ENCODE measurements around the gene DUS1L.

DUS1L gene

DNA sequence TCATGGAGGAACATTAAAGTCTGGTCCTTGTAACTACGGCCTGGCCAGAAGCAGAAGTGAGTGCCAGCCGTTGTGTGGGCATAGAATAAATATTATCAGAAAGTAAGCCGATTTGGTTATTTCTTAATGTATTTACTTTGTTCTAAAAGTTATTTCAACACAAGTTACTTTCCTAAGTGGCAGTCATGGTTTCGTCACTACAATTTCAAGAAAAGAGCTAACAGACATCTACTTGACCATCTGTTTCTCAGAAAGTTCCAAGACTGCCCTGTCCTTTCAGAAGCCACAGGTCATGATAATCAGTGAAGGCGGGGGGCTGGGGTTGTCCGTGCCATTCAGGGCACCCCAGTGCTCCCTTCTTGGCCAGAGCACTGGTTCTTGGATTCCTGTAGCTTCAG lies 47.3 kb upstream of the DUS1L start:
- no peaks in the 10 kb centered on the region for H3K9me3 ChIP-seq
- peaks cover 0 to 2% (median 0%) of the 10 kb centered on the region in 4 donors for H3K4me1 ChIP-seq
- H3K4me3 ChIP-seq: no peak overlapping the region
- no peaks in the 10 kb centered on the region for H3K27me3 ChIP-seq
- H3K27ac ChIP-seq: no peak overlapping the region
- peaks cover 3 to 32% (median 18%) of the 10 kb centered on the region in 3 donors for H3K36me3 ChIP-seq
- DNase-seq: no peak
- TF ChIP-seq, protein P1, sequence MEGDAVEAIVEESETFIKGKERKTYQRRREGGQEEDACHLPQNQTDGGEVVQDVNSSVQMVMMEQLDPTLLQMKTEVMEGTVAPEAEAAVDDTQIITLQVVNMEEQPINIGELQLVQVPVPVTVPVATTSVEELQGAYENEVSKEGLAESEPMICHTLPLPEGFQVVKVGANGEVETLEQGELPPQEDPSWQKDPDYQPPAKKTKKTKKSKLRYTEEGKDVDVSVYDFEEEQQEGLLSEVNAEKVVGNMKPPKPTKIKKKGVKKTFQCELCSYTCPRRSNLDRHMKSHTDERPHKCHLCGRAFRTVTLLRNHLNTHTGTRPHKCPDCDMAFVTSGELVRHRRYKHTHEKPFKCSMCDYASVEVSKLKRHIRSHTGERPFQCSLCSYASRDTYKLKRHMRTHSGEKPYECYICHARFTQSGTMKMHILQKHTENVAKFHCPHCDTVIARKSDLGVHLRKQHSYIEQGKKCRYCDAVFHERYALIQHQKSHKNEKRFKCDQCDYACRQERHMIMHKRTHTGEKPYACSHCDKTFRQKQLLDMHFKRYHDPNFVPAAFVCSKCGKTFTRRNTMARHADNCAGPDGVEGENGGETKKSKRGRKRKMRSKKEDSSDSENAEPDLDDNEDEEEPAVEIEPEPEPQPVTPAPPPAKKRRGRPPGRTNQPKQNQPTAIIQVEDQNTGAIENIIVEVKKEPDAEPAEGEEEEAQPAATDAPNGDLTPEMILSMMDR (IDR thresholded peaks at IDR 0.05): no peak
- intact Hi-C loops (cut with DNase I; ENCODE audit: low total_unique reads): no loop called here

DNA sequence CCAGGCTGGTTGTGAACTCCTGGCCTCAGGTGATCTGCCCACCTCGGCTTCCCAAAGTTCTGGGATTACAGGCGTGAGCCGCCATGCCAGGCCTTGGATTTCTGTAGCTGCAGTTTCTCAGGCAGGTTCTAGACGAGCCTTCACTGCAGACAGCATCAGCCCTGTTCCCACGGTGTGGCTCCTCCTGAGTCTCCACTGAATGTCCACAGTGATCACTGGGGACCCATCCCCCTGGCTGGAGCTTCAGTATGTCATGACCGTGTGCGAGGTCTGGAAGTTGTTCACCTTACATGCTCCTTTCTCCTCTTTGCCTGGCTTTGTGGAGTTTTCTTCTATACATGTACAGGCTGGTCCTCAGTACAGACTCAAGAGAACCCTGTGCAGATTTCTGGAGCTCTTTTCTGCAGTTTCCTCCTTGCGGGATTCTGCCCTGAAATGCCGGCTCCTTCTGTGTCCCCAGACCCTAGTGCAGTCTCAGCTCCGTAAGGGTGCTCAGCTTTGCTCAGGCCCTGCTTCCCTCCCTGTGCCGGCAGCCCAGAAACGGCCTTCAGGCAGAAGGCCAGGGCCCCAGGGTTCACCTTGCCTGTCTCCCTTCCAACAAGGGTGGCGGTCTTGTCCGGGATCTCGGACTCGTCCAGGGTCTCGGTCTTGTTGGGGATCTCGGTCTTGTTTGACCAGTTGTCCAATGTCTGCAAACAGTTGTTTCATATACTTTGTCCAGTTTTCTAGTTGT lies 46.7 kb upstream of the DUS1L start:
- no peak overlapping the region for H3K4me3 ChIP-seq
- TF ChIP-seq, protein P1 (IDR thresholded peaks at IDR 0.05): no peak
- H3K9me3 ChIP-seq: no peaks in the 10 kb centered on the region
- peaks cover 3 to 30% (median 18%) of the 10 kb centered on the region in 3 donors for H3K36me3 ChIP-seq
- peaks cover 0 to 8% (median under 1%) of the 10 kb centered on the region in 4 donors for H3K4me1 ChIP-seq
- DNase-seq: no peak
- H3K27me3 ChIP-seq: no peaks in the 10 kb centered on the region
- intact Hi-C loops (cut with DNase I; ENCODE audit: low total_unique reads): no loop called here
- H3K27ac ChIP-seq: no peak overlapping the region

DNA sequence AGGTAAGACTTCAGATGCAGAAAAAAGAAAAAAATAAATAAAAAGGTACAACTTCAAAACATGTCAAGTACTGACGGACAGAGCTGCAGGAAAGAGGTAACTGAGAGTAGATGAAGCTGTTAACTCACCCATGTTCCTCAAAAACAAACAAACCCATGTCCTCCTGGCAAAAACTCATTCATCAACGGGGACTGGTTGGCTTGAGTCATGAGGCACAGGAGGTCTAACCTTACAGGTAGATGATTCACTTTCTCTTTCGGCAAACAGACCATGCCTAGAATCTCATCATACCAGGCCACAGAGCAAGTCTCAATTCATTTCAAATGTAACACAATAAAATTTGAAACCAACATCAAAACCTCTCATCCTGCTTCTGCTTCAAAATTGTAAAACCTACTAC lies 44.7 kb upstream of the DUS1L start:
- intact Hi-C loops (cut with DNase I; ENCODE audit: low total_unique reads): no loop called here
- no peaks in the 10 kb centered on the region for H3K9me3 ChIP-seq
- no peak overlapping the region for H3K4me3 ChIP-seq
- H3K4me1 ChIP-seq: peaks cover 0 to 25% (median 18%) of the 10 kb centered on the region in 4 donors
- no peak for DNase-seq
- peaks cover 3 to 30% (median 18%) of the 10 kb centered on the region in 3 donors for H3K36me3 ChIP-seq
- TF ChIP-seq, protein P1 (IDR thresholded peaks at IDR 0.05): no peak
- H3K27me3 ChIP-seq: no peaks in the 10 kb centered on the region
- no peak overlapping the region for H3K27ac ChIP-seq

DNA sequence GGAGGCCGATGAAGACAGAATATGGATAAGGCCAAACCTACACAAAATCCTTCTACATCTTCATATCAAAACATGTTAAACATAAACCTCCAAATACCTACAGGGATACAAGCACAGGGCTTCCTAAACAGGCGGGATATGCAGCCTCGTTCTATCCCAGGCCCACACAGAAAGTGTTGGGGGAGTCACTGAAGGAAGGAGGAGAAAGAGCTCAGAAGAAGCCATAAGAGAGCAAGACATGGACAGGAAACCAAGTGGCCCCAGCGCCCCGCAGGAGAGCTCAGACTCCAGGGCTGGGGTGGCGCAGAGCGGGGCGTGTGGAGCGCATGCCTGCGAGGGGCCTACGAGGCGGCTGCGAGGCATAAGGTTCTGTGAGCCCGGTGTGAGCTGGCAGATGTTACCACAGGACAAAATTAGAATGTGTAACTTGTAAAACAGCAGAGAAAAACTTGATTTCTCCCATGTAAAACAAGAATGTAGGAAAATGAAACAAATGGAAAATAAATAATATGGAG lies 43.4 kb upstream of the DUS1L start:
- peaks cover 3 to 21% (median 10%) of the 10 kb centered on the region in 3 donors for H3K36me3 ChIP-seq
- H3K27ac ChIP-seq: no peak overlapping the region

DNA sequence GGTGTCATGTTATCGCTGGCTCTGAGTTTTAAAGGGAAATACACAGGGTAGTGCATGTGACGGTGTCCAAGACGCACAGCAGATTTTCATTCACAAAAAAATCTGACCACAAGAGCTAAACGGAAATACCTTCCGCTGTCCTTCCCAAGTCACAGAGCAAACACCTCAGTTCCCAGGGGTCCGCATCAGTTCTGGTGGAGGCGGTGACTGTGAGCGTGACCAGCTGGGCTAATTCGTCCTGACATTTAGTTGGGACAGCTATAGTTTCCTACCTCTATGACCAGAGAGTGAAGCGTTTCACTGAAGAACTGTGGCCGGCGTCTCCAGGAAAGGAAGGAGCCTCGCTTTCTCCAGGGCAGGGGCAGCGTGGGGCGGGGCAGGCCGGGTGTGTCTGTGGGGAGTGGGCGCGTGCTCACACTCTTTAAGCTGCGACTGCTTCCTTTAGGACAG lies 42.9 kb upstream of the DUS1L start:
- Histone ChIP-seq H3K27ac (no peak overlapping the region), H3K27me3 (no peaks in the 10 kb centered on the region), H3K4me3 (no peak overlapping the region), H3K4me1 (peaks cover 0 to 39% (median 27%) of the 10 kb centered on the region in 4 donors), H3K36me3 (peaks cover 3 to 16% (median 5%) of the 10 kb centered on the region in 3 donors), H3K9me3 (no peaks in the 10 kb centered on the region)
- TF ChIP-seq, protein P1 (IDR thresholded peaks at IDR 0.05): no peak
- intact Hi-C loops (cut with DNase I; ENCODE audit: low total_unique reads): no loop called here
- no peak for DNase-seq

More for the DNA sequence above, 43.4 kb upstream of the DUS1L start:
- no peak for DNase-seq
- no peaks in the 10 kb centered on the region for H3K27me3 ChIP-seq
- TF ChIP-seq, protein P1 (IDR thresholded peaks at IDR 0.05): no peak
- H3K9me3 ChIP-seq: no peaks in the 10 kb centered on the region
- intact Hi-C loops (cut with DNase I; ENCODE audit: low total_unique reads): no loop called here
- no peak overlapping the region for H3K4me3 ChIP-seq
- peaks cover 0 to 34% (median 22%) of the 10 kb centered on the region in 4 donors for H3K4me1 ChIP-seq

Measured in tibial artery (tissue), 4 donors.